ENCODE measurements around the gene KLK7. TPM values are rescaled to one million over a fixed set of nuclear protein-coding genes. Genes with fewer than 3 reads are reported as not detected.

The KLK7 gene
- total RNA-seq: not detected

DNA sequence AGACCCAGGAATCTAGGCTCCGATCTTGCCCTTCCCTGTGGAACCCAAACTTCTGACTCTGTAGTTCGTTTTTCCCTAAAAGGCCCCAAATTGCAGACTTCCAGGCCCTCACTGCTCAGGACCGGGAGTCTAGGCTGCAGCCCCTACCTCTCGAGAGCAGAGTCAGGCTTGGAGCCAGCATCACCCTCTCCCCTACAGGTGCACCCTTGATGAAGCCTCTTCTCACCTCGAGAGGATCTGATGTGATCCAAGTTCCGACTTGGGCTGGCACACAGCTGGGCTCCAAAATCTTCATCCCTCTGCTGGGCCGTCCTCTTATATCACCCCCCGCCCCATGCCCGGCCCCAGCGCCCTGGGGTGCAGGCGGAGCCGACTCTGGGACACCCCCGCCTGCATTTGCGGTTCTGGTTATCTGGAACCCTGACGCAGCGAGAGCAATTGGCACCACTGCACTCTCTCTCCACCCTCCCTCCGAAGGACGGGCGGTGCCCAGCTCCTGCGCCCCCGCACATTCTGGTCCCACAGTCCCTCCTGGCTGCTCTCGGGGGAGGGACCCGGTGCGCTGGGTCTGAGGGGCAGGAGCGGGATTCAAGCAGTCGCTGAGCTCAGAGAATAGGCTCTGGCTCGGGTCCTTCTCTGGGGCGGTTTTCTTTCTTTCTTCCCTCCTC is at the start of gene KLK7:
Gene KLK7 (minus strand): TSS at position 293 of the 668 bp plus-strand sequence. CDS start 1,518 bp downstream, outside the sequence.
- Histone ChIP-seq H3K27ac (ENCODE audit: low read depth, low read length) (no peak within 1 kb of the TSS), H3K36me3 (ENCODE audit: control insufficient read depth in 3 of 3, insufficient read depth in 3 of 3, low read length in 3 of 3) (no peaks in the 10 kb centered on the region), H3K9ac (ENCODE audit: low read depth in 1 of 3, low read length in 3 of 3) (no peak within 1 kb of the TSS), H3K9me3 (ENCODE audit: control insufficient read depth in 3 of 3, low read length in 3 of 3) (no peaks in the 10 kb centered on the region), H3K4me3 (ENCODE audit: low read length in 3 of 3) (no peak within 1 kb of the TSS), H3K4me1 (ENCODE audit: control insufficient read depth in 3 of 3, insufficient read depth in 3 of 3, low read length in 3 of 3) (no peaks in the 10 kb centered on the region), H3K27me3 (ENCODE audit: control insufficient read depth in 3 of 3, insufficient read depth in 3 of 3, low read length in 3 of 3) (peaks cover 0 to 18% (median 5%) of the 10 kb centered on the region in 3 donors)

DNA sequence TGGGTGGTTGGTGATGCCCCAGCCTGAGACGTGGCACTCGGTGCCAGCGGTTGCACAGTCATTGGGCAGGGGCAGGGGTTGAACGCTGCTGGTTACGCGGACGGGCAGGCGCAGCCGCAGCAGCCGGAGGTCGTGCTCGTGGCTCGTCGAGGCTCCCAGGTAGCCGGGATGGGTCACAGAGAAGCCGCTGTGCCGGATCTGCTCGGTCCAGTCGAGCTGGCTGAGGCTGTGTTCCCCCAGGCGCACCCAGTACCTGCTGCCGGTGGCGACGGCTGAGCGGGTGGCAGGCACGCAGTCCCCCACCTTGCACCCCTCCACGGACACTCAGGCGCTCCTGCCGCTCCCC is 48.1 kb upstream of the KLK7 start:
- no peaks in the 10 kb centered on the region for H3K36me3 ChIP-seq (ENCODE audit: control insufficient read depth in 3 of 3, insufficient read depth in 3 of 3, low read length in 3 of 3)
- H3K27ac ChIP-seq (ENCODE audit: low read depth, low read length): no peak overlapping the region
- H3K27me3 ChIP-seq (ENCODE audit: control insufficient read depth in 3 of 3, insufficient read depth in 3 of 3, low read length in 3 of 3): peaks cover 4 to 14% (median 7%) of the 10 kb centered on the region in 3 donors
- no peak overlapping the region for H3K4me3 ChIP-seq (ENCODE audit: low read length in 3 of 3)
- no peak overlapping the region for H3K9ac ChIP-seq (ENCODE audit: low read depth in 1 of 3, low read length in 3 of 3)
- no peaks in the 10 kb centered on the region for H3K4me1 ChIP-seq (ENCODE audit: control insufficient read depth in 3 of 3, insufficient read depth in 3 of 3, low read length in 3 of 3)
- H3K9me3 ChIP-seq (ENCODE audit: control insufficient read depth in 3 of 3, low read length in 3 of 3): peaks cover 0 to 2% (median 0%) of the 10 kb centered on the region in 3 donors

DNA sequence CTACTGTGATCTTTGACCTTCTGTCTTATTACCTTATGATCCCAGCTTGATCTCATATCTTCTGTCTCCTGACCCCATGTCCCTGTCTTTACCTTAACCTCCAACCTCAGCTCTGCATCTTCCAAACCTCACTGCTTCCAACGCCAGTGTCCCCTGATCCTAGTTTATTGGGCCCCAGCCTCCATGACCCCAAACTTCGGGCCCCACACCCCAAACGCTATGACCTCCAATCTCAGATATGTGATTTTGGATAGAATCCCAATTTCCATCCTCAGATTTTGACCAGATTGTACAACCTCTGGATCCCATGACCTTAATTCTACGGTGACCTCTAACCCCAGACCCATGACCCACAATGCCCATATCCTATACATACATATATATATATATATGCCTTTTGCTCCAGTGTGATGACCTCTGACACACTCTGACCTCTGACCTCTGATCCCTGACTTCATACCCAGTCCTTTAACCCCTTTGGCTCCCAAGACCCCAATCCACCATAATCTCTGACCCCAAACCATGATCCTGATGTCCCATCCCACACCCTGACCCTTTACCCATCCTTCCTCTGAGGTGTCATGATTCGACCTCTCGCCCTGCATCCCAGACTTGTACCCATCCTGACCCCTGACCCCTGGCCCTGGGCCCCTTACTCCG is 47.6 kb upstream of the KLK7 start:
- H3K4me1 ChIP-seq (ENCODE audit: control insufficient read depth in 3 of 3, insufficient read depth in 3 of 3, low read length in 3 of 3): no peaks in the 10 kb centered on the region
- H3K27ac ChIP-seq (ENCODE audit: low read depth, low read length): no peak overlapping the region
- no peaks in the 10 kb centered on the region for H3K36me3 ChIP-seq (ENCODE audit: control insufficient read depth in 3 of 3, insufficient read depth in 3 of 3, low read length in 3 of 3)
- no peak overlapping the region for H3K4me3 ChIP-seq (ENCODE audit: low read length in 3 of 3)
- peaks cover 0 to 2% (median 0%) of the 10 kb centered on the region in 3 donors for H3K9me3 ChIP-seq (ENCODE audit: control insufficient read depth in 3 of 3, low read length in 3 of 3)
- H3K27me3 ChIP-seq (ENCODE audit: control insufficient read depth in 3 of 3, insufficient read depth in 3 of 3, low read length in 3 of 3): peaks cover 4 to 17% (median 7%) of the 10 kb centered on the region in 3 donors
- no peak overlapping the region for H3K9ac ChIP-seq (ENCODE audit: low read depth in 1 of 3, low read length in 3 of 3)

DNA sequence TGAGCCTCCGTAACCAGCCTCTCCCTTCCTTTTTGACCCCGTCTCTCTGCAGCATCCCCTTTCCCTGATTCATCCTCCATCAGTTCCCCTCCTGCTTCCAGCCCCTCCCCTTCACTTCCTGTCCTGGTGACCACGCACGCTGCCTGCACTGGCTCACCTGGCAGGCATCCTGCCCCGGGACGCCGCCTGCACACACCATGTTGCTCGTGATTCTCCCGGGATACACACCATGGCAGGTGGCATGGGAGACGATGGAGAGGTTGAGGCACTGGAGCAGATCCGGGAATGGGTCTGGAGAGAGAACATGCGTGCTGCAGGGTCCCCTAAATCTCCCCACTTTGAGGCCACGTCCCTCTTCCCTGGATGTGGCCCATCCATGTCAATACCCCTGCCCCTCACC is 46.9 kb upstream of the KLK7 start:
- Histone ChIP-seq H3K4me1 (ENCODE audit: control insufficient read depth in 3 of 3, insufficient read depth in 3 of 3, low read length in 3 of 3) (no peaks in the 10 kb centered on the region), H3K36me3 (ENCODE audit: control insufficient read depth in 3 of 3, insufficient read depth in 3 of 3, low read length in 3 of 3) (no peaks in the 10 kb centered on the region), H3K27ac (ENCODE audit: low read depth, low read length) (no peak overlapping the region), H3K9ac (ENCODE audit: low read depth in 1 of 3, low read length in 3 of 3) (no peak overlapping the region), H3K27me3 (ENCODE audit: control insufficient read depth in 3 of 3, insufficient read depth in 3 of 3, low read length in 3 of 3) (peaks cover 4 to 20% (median 11%) of the 10 kb centered on the region in 3 donors), H3K9me3 (ENCODE audit: control insufficient read depth in 3 of 3, low read length in 3 of 3) (peaks cover 0 to 2% (median 0%) of the 10 kb centered on the region in 3 donors), H3K4me3 (ENCODE audit: low read length in 3 of 3) (no peak overlapping the region)

DNA sequence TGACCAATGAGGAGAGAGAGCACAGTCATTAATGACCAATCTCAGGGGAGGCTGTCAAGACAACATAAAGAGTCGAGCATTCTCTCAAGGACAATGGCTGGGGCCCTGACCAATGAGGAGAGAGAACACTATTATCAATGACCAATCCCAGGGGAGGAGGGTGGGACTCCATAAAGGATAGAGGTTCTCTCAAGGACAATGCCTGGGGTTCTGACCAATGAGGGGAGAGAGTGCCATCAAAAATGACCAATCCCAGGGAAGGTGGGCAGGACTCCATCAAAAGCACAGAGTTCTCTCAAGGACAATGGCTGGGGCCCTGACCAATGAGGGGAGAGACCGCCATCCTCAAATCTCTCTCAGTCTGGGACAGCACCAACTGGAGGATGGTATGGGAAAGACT is 46.0 kb upstream of the KLK7 start:
- Histone ChIP-seq H3K4me1 (ENCODE audit: control insufficient read depth in 3 of 3, insufficient read depth in 3 of 3, low read length in 3 of 3) (no peaks in the 10 kb centered on the region), H3K4me3 (ENCODE audit: low read length in 3 of 3) (no peak overlapping the region), H3K27me3 (ENCODE audit: control insufficient read depth in 3 of 3, insufficient read depth in 3 of 3, low read length in 3 of 3) (peaks cover 4 to 23% (median 11%) of the 10 kb centered on the region in 3 donors), H3K9me3 (ENCODE audit: control insufficient read depth in 3 of 3, low read length in 3 of 3) (peaks cover 0 to 2% (median 0%) of the 10 kb centered on the region in 3 donors), H3K27ac (ENCODE audit: low read depth, low read length) (no peak overlapping the region), H3K9ac (ENCODE audit: low read depth in 1 of 3, low read length in 3 of 3) (no peak overlapping the region), H3K36me3 (ENCODE audit: control insufficient read depth in 3 of 3, insufficient read depth in 3 of 3, low read length in 3 of 3) (no peaks in the 10 kb centered on the region)

DNA sequence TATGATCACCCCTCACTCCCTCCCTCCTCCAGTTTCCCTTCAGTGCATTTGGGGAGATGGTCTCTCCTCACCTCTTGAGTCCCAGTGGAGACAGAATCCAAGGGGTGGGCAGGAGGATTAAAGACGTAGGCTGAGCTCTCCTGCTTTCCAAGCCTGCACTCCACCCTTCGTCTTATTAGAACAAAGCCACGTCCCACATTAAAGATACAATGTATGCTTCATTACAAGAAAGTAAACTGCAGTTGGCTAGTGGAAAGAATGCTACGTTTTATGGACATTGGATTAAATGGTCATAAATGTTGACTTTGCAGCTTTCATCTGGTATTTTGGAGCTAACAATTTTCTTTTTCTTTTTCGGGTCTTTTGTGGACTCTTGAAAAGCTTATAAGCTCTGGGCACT is 44.2 kb upstream of the KLK7 start:
- H3K36me3 ChIP-seq (ENCODE audit: control insufficient read depth in 3 of 3, insufficient read depth in 3 of 3, low read length in 3 of 3): no peaks in the 10 kb centered on the region
- H3K9me3 ChIP-seq (ENCODE audit: control insufficient read depth in 3 of 3, low read length in 3 of 3): peaks cover 0 to 5% (median 0%) of the 10 kb centered on the region in 3 donors
- H3K9ac ChIP-seq (ENCODE audit: low read depth in 1 of 3, low read length in 3 of 3): no peak overlapping the region
- H3K27me3 ChIP-seq (ENCODE audit: control insufficient read depth in 3 of 3, insufficient read depth in 3 of 3, low read length in 3 of 3): peaks cover 10 to 35% (median 18%) of the 10 kb centered on the region in 3 donors
- H3K27ac ChIP-seq (ENCODE audit: low read depth, low read length): no peak overlapping the region
- no peak overlapping the region for H3K4me3 ChIP-seq (ENCODE audit: low read length in 3 of 3)
- H3K4me1 ChIP-seq (ENCODE audit: control insufficient read depth in 3 of 3, insufficient read depth in 3 of 3, low read length in 3 of 3): no peaks in the 10 kb centered on the region

DNA sequence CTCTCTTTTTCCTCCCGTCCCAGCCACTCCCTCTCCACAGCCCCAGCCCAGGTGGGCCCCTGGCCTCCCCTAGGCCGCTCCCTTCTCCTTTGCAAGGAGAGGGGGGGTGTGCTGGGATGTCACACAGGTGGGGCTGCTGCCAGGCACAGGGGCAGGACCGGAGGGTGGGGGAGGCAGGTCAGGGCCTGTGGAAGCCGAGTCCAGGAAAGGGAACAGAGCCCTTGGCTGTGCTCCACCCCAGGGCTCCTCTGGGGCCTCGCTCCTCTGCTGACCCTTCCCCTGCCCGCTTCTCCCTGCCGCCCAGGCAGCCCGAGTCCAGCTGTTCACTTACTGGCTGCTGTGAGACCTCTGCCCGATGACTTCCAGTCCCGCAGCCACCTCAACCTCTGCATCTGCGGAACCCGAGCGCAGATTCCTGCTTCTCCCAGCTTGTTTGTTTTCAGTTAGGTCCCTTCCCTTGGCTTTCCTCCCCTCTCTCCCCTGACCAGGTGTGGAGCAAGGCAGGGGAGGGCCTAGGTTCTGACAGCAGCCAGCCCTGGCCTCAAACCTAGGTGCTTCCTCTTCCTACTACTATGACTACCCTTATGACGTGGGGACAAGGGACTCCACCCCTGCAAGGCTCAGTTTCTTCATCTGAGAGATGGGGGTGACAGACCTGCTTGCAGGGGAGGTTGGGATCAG is 43.5 kb upstream of the KLK7 start:
- H3K27ac ChIP-seq (ENCODE audit: low read depth, low read length): no peak overlapping the region
- no peaks in the 10 kb centered on the region for H3K36me3 ChIP-seq (ENCODE audit: control insufficient read depth in 3 of 3, insufficient read depth in 3 of 3, low read length in 3 of 3)
- no peaks in the 10 kb centered on the region for H3K4me1 ChIP-seq (ENCODE audit: control insufficient read depth in 3 of 3, insufficient read depth in 3 of 3, low read length in 3 of 3)
- H3K4me3 ChIP-seq (ENCODE audit: low read length in 3 of 3): no peak overlapping the region
- no peak overlapping the region for H3K9ac ChIP-seq (ENCODE audit: low read depth in 1 of 3, low read length in 3 of 3)
- H3K27me3 ChIP-seq (ENCODE audit: control insufficient read depth in 3 of 3, insufficient read depth in 3 of 3, low read length in 3 of 3): peaks cover 10 to 41% (median 19%) of the 10 kb centered on the region in 3 donors
- H3K9me3 ChIP-seq (ENCODE audit: control insufficient read depth in 3 of 3, low read length in 3 of 3): peaks cover 0 to 5% (median 0%) of the 10 kb centered on the region in 3 donors

DNA sequence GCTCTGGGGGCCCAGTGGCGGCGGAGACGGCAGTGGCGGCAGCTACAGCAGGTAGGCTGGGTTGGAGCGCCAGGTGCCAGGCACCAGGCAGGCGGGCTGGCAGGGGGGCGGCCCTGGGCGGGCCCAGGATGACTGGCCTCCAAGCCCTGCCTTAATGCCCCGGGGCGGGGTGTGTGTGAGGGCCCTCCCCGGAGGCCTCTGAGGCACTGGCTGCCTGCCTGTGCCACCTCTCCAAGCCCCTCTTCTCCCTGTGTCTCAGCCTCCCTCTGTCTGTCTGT is 42.8 kb upstream of the KLK7 start, which contains the start of gene KLK11:
Gene KLK11 (minus strand): TSS at position 63 of the 278 bp plus-strand sequence. CDS start 985 bp downstream, outside the sequence.
- Histone ChIP-seq H3K27me3 (ENCODE audit: control insufficient read depth in 3 of 3, insufficient read depth in 3 of 3, low read length in 3 of 3) (peaks cover 10 to 41% (median 19%) of the 10 kb centered on the region in 3 donors), H3K9me3 (ENCODE audit: control insufficient read depth in 3 of 3, low read length in 3 of 3) (peaks cover 0 to 3% (median 0%) of the 10 kb centered on the region in 3 donors), H3K27ac (ENCODE audit: low read depth, low read length) (no peak within 1 kb of the TSS), H3K36me3 (ENCODE audit: control insufficient read depth in 3 of 3, insufficient read depth in 3 of 3, low read length in 3 of 3) (no peaks in the 10 kb centered on the region), H3K4me3 (ENCODE audit: low read length in 3 of 3) (no peak within 1 kb of the TSS), H3K4me1 (ENCODE audit: control insufficient read depth in 3 of 3, insufficient read depth in 3 of 3, low read length in 3 of 3) (no peaks in the 10 kb centered on the region), H3K9ac (ENCODE audit: low read depth in 1 of 3, low read length in 3 of 3) (no peak within 1 kb of the TSS)

DNA sequence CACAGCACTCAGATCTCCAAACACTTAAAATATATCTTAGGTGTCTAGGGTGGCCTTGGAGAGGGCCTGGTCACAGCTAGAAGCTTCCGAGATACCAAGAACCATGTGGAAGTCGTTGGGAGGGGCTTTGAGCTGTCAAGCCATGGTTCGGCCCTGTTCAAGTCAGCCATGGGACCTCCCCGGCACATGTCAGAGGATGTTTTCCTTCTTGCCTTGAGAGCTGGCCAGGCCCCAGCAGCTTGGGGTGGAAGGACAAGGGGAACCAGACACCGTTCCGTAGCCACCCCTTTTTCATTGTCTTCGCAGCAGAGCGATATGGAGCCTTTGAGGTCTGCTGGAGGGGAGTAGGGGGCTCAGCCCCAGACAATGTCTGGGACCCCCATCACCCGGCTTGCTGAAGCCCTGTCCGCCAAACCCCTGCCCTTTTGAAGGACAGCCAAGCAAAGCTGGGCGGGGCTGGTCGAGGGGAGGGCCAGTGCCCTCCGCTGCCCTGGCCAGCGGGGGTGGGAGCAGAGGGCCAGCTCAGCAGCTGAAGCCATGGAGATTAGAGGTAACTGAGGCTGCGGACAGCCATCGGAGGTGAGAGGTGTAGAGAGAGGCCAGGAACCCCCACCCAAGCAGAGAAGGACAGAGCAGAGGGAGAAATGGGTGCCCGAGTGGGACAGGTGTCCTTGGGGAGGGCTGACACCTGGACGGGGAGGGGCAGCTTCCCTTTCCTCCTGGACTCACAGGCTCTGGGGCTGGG is 42.3 kb upstream of the KLK7 start:
- peaks cover 10 to 41% (median 19%) of the 10 kb centered on the region in 3 donors for H3K27me3 ChIP-seq (ENCODE audit: control insufficient read depth in 3 of 3, insufficient read depth in 3 of 3, low read length in 3 of 3)
- no peak overlapping the region for H3K4me3 ChIP-seq (ENCODE audit: low read length in 3 of 3)
- no peaks in the 10 kb centered on the region for H3K36me3 ChIP-seq (ENCODE audit: control insufficient read depth in 3 of 3, insufficient read depth in 3 of 3, low read length in 3 of 3)
- H3K9me3 ChIP-seq (ENCODE audit: control insufficient read depth in 3 of 3, low read length in 3 of 3): peaks cover 0 to 3% (median 0%) of the 10 kb centered on the region in 3 donors
- H3K9ac ChIP-seq (ENCODE audit: low read depth in 1 of 3, low read length in 3 of 3): no peak overlapping the region
- H3K27ac ChIP-seq (ENCODE audit: low read depth, low read length): no peak overlapping the region
- H3K4me1 ChIP-seq (ENCODE audit: control insufficient read depth in 3 of 3, insufficient read depth in 3 of 3, low read length in 3 of 3): no peaks in the 10 kb centered on the region
